Left kidney (tissue), 2 donors: Measurements from ENCODE around the gene IL1B. TPM values are rescaled to one million over a fixed set of nuclear protein-coding genes. Genes with fewer than 3 reads are reported as not detected.
"Not testable (repeated sequence)": the region's sequence is repeated elsewhere in the genome, so short reads cannot be mapped to it uniquely, and the experiment has no call there.

Experiments used
- DNase-seq: peaks from one replicate; pipeline ENCODE4 v3.0.0-alpha.2; 2013
- polyA plus RNA-seq: library from polyadenylated mRNA; unstranded; fragments of 120-200 nt; gene quantifications from one replicate; pipeline ENCODE4 v1.2.1, GENCODE V29; 2013; ENCODE audit not compliant: insufficient read length

IL1B gene
- polyA plus RNA-seq, 1 donor, result 0.65 TPM

- DNase-seq, result no peak
Measured at GRCh38 chr2:112850588-112850987, 14.0 kb upstream of the IL1B start.

- no peak for DNase-seq
Measured at GRCh38 chr2:112849956-112850355, 13.4 kb upstream of the IL1B start.

- no peak for DNase-seq
Measured at GRCh38 chr2:112848833-112849232, 12.3 kb upstream of the IL1B start.

GRCh38 chr2:112846031-112846430, 9.5 kb upstream of the IL1B start:
- DNase-seq, result no peak

- no peak for DNase-seq
Measured at GRCh38 chr2:112843836-112844235, 7.3 kb upstream of the IL1B start.

GRCh38 chr2:112843288-112843687, 6.7 kb upstream of the IL1B start:
- DNase-seq, result no peak

- DNase-seq, result no peak
Measured at GRCh38 chr2:112841295-112842044, 4.9 kb upstream of the IL1B start.

- no peak for DNase-seq
Measured at GRCh38 chr2:112840068-112840445, 3.5 kb upstream of the IL1B start.

- DNase-seq, result no peak
Measured at GRCh38 chr2:112839407-112840067, 3.0 kb upstream of the IL1B start.

- DNase-seq, result no peak
Measured at GRCh38 chr2:112836163-112836560, 417 bp downstream of the IL1B start.

GRCh38 chr2:112835536-112836162, 930 bp downstream of the IL1B start:
- no peak for DNase-seq

- DNase-seq, result no peak
Measured at GRCh38 chr2:112835061-112835501, 1.5 kb downstream of the IL1B start.

- peak; percentile 25 for DNase-seq
Measured at GRCh38 chr2:112834396-112835037, 2.1 kb downstream of the IL1B start.

GRCh38 chr2:112833976-112834375, 2.6 kb downstream of the IL1B start:
- no peak for DNase-seq

GRCh38 chr2:112833639-112833931, 3.0 kb downstream of the IL1B start:
- DNase-seq, result not testable (repeated sequence)

GRCh38 chr2:112832841-112833638, 3.5 kb downstream of the IL1B start:
- no peak for DNase-seq

GRCh38 chr2:112831946-112832840, 4.4 kb downstream of the IL1B start:
- no peak for DNase-seq

- no peak for DNase-seq
Measured at GRCh38 chr2:112831513-112831845, 5.1 kb downstream of the IL1B start.

GRCh38 chr2:112830682-112831512, 5.7 kb downstream of the IL1B start:
- DNase-seq, result no peak

- no peak for DNase-seq
Measured at GRCh38 chr2:112829961-112830681, 6.5 kb downstream of the IL1B start.
